Activated T-cell treated with anti-CD3 and anti-CD28 coated beads, Interleukin-2, amount 50 U/mL, for 1 hour (primary cell): ENCODE data around the gene TMEM196.
"Not testable (repeated sequence)": the region's sequence is repeated elsewhere in the genome, so short reads cannot be mapped to it uniquely, and the experiment has no call there.

Source experiments
- DNase-seq: peaks from one replicate; pipeline ENCODE4 v3.0.0-alpha.2; 2020

Gene TMEM196

DNA sequence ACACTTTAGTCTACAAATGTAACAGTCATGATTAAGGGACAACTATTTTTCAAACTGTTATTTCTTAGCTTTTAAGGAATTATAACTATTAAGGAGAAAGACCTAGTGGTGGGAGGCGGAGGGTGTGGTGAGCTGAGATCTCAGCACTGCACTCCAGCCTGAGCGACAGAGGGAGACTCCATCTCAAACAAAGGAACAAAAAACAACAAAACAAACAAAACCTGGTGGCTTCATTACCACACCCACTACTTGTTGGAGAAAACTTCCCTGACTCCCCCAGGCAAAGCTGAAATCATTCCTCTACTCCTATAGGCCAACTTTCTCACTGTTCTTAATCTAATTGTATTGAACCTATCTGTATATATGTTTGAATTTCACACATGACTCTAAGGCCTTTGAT, 67.8 kb downstream of the TMEM196 start:
- DNase-seq, result no peak

DNA sequence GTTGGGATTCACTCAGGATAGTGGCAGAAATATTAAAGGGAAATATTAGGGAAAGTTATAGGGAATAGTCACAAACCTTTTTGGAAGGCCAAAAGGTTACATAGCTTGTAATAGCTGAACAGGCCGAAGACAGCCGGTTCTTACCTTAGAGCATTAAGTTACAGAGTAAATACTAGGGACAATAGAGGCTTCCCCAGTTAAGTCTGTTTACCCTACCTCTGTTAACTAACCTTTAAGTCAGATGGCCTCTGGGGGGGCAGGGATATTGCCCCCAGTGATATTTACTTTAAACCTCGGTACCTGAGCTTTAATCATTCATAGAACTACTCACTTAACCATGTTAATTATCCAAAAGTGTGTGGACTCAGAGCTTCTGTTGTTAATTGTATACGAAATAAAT, 71.9 kb downstream of the TMEM196 start:
- no peak for DNase-seq

DNA sequence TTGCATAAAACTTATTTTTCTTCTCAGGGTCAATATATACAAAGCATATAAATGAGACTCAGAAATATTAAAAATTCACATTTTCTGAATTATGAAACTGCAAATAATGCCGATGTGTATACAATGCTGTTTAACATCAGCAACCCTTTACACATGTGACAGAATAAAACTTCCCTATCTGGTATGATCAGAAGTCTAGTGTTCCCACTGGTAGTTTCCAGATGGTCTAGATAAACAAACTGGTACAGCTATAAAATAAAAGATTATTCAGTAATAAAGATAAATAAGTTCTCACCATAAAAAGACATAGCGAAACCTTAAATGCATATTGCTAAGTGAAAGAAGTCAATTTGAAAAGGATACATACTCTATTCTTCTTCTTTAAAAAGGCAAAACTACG, 72.5 kb downstream of the TMEM196 start:
- DNase-seq, result no peak

DNA sequence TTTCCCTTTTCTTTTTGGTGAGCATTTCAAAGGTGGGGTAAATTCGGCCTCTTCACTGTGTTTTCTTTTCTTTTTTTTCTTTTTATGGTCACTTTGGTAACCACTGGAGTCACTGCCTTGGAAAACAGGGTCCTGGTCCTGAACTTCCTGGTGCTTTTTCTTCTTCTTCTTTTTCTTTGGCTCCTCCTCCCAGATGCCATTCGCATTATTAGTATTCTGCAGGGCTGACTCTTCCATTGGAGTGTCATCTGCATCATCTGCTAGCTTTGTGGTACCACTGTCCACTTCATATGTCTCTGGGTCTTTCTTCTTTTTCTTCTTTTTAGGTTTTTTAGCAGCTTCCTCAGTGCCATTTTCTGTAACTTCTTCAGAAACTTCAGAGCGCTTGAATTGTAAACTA, 75.1 kb downstream of the TMEM196 start:
- DNase-seq, result no peak

- DNase-seq, result no peak
These were observed 76.5 kb downstream of the TMEM196 start for GRCh38 chr7:19696926-19697325.

DNA sequence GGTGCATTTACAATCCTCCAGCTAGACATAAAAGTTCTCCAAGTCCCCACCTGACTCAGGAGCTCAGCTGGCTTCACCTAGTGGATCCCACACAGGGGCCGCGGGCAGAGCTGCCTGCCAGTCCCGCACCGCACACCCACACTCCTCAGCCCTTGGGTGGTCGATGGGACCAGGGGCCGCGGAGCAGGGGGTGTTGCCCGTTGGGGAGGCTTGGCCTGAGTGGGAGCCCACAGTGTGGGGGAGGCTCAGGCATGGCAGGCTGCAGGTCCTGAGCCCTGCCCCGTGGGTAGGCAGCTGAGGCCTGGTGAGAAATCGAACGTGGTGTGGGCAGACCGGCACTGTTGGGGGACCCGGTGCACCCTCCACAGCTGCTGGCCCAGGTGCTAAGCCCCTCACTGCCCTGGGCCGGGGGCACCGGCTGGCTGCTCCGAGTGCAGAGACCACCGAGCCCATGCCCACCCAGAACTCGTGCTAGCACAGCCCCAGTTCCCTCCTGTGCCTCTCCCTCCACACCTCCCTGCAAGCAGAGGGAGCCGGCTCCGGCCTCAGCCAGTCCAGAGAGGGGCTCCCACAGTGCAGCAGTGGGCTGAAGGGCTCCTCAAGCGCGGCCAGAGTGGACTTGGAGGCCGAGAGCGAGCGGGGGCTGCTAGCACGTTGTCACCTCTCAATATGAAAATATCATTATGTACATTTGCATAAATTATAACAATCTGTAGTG, 81.1 kb downstream of the TMEM196 start:
- no peak for DNase-seq

DNA sequence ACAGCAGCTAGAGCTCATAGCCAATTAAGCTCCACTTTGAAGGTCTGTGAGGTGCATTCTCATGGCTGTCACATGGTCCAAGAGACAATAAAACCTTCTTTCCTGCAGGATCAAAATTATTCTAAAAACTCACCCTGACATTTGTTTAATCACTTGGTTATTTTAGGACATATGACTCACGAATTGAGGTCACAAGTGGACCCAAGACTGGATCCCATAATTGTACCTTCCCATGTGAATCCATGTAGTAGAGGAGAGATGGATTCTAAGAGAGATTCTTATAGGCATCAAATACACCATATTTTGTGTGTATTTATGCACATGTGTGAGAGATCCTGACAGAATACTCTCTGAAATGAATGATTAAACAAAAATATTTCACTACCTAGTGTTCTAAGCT, 82.7 kb downstream of the TMEM196 start:
- no peak for DNase-seq

- not testable (repeated sequence) for DNase-seq
These were observed 84.3 kb downstream of the TMEM196 start for GRCh38 chr7:19689130-19689529.

- no peak for DNase-seq
These were observed 91.8 kb downstream of the TMEM196 start for GRCh38 chr7:19681596-19681995.

DNA sequence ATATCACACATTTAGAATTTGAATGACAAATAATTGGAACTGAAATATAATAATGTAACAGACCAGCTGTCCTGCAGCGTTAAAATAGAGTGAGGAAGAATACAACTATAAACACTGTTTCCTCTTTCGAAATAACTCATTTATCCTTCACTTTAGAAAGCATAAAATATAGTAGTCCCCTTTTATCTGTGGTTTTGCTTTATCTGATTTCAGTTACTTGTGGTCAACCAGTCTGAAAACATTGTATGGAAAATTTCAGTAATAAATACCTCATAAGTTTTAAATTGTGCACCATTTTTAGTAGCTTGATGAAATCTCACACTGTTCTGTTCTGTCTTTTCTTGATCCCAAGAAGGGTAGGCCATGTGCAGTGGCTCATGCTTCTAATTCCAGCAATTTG, 96.2 kb downstream of the TMEM196 start:
- no peak for DNase-seq

DNA sequence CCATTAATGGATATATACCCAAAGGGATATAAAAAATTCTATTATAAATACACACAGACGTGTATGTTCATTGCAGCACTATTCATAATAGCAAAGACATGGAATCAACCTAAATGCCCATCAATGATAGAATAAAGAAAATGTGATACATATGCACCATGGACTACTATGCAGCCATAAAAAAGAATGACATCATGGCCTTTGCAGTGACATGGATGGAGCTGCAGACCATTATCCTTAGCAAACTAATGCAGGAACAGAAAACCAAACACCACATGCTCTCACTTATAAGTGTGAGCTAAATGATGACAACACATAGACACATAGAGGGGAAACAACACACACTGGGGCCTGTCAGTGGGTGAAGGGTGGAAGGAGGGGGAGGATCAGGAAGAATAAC, 97.6 kb downstream of the TMEM196 start:
- no peak for DNase-seq

DNA sequence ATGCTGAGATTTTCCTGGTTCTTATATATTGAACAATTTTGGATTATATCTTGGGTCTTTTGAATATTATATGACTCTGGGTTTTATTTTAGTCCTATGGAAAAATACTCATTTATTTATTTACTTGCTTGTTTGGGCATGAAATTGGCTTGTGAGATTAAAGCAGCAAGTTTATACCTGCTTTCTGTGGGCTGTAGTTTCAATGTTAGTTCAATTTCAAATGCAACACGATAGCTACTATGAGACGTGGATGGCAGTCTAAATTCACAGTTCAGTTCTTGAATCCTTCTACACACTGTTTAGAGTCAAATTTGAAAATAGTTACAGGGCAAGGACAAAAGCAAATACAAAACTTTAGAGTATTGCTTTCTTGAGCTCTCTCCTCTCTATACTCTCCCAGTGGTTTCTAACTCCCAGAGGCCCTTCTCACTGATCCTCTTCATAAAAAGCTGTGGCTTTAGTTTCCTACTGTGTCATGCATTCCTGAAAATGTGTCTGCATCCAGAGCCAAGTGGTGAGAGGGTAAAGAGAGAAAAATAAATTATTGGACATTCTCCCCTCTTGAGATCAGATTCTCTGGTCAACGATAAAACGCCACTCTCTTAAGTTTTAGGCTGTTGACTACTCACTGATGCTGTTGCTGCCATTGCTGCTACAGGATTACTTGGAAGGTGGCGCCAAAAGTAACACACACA, 99.0 kb downstream of the TMEM196 start:
- DNase-seq, result no peak

- no peak for DNase-seq
These were observed 102.6 kb downstream of the TMEM196 start for GRCh38 chr7:19670806-19671205.
